A673 (cell line): ENCODE results near the gene SPNS3. TPM values are rescaled to one million over a fixed set of nuclear protein-coding genes. Genes with fewer than 3 reads are reported as not detected.

ENCODE experiments used
- BruUV-seq: library from RNA; stranded (reverse); fragments of 400-500 nt; replicated peaks from 2 replicates; lab custom pipeline; 2021; lab: Mats Ljungman, UMichigan
- CTCF ChIA-PET: fragments of 300-600 bp; sonication (Branson Sonifier 250); formaldehyde crosslinking; loops from one replicate; lab custom pipeline; 2022; ENCODE audit warnings: antibody characterized with exemption; lab: Charles Lee
- POLR2A ChIA-PET: fragments of 300-600 bp; sonication (Branson Sonifier 250); formaldehyde crosslinking; loops from one replicate; lab custom pipeline; 2022; ENCODE audit warnings: antibody characterized with exemption; ENCODE audit not compliant: low non-redundant PET; lab: Charles Lee
- DNase-seq: peaks from one replicate; pipeline ENCODE4 v3.0.0-alpha.2; 2015; ENCODE audit warnings: low spot score
- H3K27ac ChIP-seq: fragments of 200-600 bp; sonication (generic); 2 replicates; pipeline ENCODE4 v1.5.1; 2016; ENCODE audit warnings: mixed run types, low read depth, mild to moderate bottlenecking, mixed read lengths, antibody characterized with exemption, low read length; ENCODE audit not compliant: poor library complexity, severe bottlenecking
- H3K27me3 ChIP-seq: fragments of 200-600 bp; sonication (generic); replicated peaks from 2 replicates; pipeline ENCODE4 v1.6.1; 2017; ENCODE audit warnings: mixed run types, low read depth, mild to moderate bottlenecking, mixed read lengths, antibody characterized with exemption, low read length; ENCODE audit not compliant: insufficient read depth, poor library complexity
- H3K36me3 ChIP-seq: fragments of 200-600 bp; sonication (generic); 2 replicates; pipeline ENCODE4 v1.6.1; 2016; ENCODE audit warnings: mixed run types, mild to moderate bottlenecking, mixed read lengths, antibody characterized with exemption, low read length; ENCODE audit not compliant: insufficient read depth, poor library complexity, severe bottlenecking
- H3K4me1 ChIP-seq: fragments of 200-600 bp; sonication (generic); 2 replicates; pipeline ENCODE4 v1.6.1; 2017; ENCODE audit warnings: mixed run types, mild to moderate bottlenecking, mixed read lengths, antibody characterized with exemption, low read length; ENCODE audit not compliant: insufficient read depth, poor library complexity, severe bottlenecking
- H3K4me3 ChIP-seq: fragments of 200-600 bp; sonication (generic); 2 replicates; pipeline ENCODE4 v1.5.1; 2016; ENCODE audit warnings: low read depth, mixed run types, mild to moderate bottlenecking, mixed read lengths, low read length; ENCODE audit not compliant: poor library complexity, severe bottlenecking
- H3K9me3 ChIP-seq: fragments of 200-600 bp; sonication (generic); 2 replicates; pipeline ENCODE4 v1.6.1; 2016; ENCODE audit warnings: mixed run types, low read depth, mild to moderate bottlenecking, mixed read lengths, antibody characterized with exemption, low read length; ENCODE audit not compliant: poor library complexity, severe bottlenecking
- EZH2 ChIP-seq: fragments of 200-600 bp; sonication (generic); IDR thresholded peaks from 2 replicates; pipeline ENCODE4 v1.6.1; 2017; ENCODE audit warnings: borderline replicate concordance, low read depth, mild to moderate bottlenecking, mixed read lengths, antibody characterized with exemption, low read length; ENCODE audit not compliant: poor library complexity, severe bottlenecking
- intact Hi-C: fragments of 100-400 bp; cut with micrococcal nuclease; formaldehyde crosslinking; loops from one replicate; pipeline ENCODE4 v1.10.0; 2022; ENCODE audit not compliant: unreplicated experiment
- total RNA-seq: library from RNA; stranded (reverse); gene quantifications from 2 replicates; pipeline ENCODE4 v1.2.3, GENCODE V29; 2021
- TF ChIP-seq, protein P1 (sequence below): fragments of 300-800, 200-600 bp; sonication (generic); conservative IDR thresholded peaks from 2 replicates; pipeline ENCODE4 v1.5.1; 2017; ENCODE audit warnings: low read depth, mild to moderate bottlenecking, antibody characterized with exemption, low read length, moderate library complexity, mixed read lengths

SPNS3 gene
- total RNA-seq, 1 experiment from 2014 or later = not detected

- ChIA-PET CTCF (no interaction called here), POLR2A (no interaction called here)
- Histone ChIP-seq H3K36me3 (no peaks in the 10 kb centered on the region), H3K4me3 (no peak overlapping the region), H3K27ac (no peak overlapping the region), H3K27me3 (no peaks in the 10 kb centered on the region), H3K4me1 (no peaks in the 10 kb centered on the region), H3K9me3 (no peaks in the 10 kb centered on the region)
- BruUV-seq = no TSS peak
- TF ChIP-seq, protein P1, sequence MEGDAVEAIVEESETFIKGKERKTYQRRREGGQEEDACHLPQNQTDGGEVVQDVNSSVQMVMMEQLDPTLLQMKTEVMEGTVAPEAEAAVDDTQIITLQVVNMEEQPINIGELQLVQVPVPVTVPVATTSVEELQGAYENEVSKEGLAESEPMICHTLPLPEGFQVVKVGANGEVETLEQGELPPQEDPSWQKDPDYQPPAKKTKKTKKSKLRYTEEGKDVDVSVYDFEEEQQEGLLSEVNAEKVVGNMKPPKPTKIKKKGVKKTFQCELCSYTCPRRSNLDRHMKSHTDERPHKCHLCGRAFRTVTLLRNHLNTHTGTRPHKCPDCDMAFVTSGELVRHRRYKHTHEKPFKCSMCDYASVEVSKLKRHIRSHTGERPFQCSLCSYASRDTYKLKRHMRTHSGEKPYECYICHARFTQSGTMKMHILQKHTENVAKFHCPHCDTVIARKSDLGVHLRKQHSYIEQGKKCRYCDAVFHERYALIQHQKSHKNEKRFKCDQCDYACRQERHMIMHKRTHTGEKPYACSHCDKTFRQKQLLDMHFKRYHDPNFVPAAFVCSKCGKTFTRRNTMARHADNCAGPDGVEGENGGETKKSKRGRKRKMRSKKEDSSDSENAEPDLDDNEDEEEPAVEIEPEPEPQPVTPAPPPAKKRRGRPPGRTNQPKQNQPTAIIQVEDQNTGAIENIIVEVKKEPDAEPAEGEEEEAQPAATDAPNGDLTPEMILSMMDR = no peak
- no peak for TF ChIP-seq EZH2
- DNase-seq = no peak
- intact Hi-C loops = no loop called here
These were observed 28.0 kb upstream of the SPNS3 start for GRCh38 chr17:4405699-4406098.

DNA sequence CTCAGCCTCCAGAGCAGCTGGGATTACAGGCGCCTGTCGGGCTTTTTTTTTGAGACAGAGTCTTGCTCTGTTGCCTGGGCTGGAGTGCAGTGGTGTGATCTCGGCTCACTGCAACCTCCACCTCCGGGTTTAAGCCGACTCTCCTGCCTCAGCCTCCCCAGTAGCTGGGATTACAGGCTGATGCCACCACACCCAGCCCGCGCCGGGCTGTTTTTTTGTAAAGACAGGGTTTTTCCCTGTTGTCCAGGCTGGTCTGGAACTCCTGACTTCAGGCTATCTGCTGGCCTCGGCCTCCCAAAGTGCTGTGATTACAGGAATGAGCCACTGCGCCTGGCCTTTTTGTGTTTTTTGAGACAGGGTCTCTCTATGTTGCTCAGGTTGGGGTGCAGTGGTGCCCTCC lies 27.4 kb upstream of the SPNS3 start:
- H3K9me3 ChIP-seq = no peaks in the 10 kb centered on the region
- H3K27ac ChIP-seq = no peak overlapping the region
- no peaks in the 10 kb centered on the region for H3K27me3 ChIP-seq
- ChIA-PET CTCF (no interaction called here), POLR2A (no interaction called here)
- H3K4me3 ChIP-seq = no peak overlapping the region
- no peak for TF ChIP-seq EZH2
- TF ChIP-seq, protein P1 = no peak
- H3K36me3 ChIP-seq = no peaks in the 10 kb centered on the region
- no peaks in the 10 kb centered on the region for H3K4me1 ChIP-seq
- no peak for DNase-seq
- BruUV-seq = no TSS peak
- intact Hi-C loops = no loop called here

DNA sequence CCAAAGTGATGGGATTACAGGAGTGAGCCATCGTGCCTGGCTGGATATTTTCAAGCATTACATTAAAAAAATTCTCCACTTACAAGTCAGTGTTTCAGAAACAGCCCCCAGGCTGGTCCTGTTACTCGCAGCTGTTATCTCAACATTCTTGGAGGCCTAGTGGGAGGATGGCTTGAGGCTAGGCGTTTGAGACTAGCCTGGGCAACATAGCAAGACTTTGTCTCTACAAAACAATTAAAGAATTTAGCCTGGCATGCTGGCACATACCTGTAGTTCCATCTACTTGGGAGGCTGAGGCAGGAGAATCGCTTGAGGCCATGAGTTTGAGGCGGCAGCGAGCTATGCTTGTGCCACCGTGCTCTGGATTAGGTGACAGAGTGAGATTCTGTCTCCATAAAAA lies 26.5 kb upstream of the SPNS3 start:
- Histone ChIP-seq H3K9me3 (no peaks in the 10 kb centered on the region), H3K27ac (no peak overlapping the region), H3K27me3 (no peaks in the 10 kb centered on the region), H3K36me3 (no peaks in the 10 kb centered on the region), H3K4me1 (no peaks in the 10 kb centered on the region), H3K4me3 (no peak overlapping the region)
- no TSS peak for BruUV-seq
- POLR2A ChIA-PET = no interaction called here
- no peak for TF ChIP-seq EZH2
- TF ChIP-seq, protein P1 = no peak
- DNase-seq = no peak
- intact Hi-C loops = no loop called here
- CTCF ChIA-PET = no interaction called here
